ENCODE results near the gene TMED6.
A peak's percentile ranks its signal among the peaks of the same experiment; 100 is the strongest.
"Not testable (repeated sequence)": the region's sequence is repeated elsewhere in the genome, so short reads cannot be mapped to it uniquely, and the experiment has no call there.

The TMED6 gene

DNA sequence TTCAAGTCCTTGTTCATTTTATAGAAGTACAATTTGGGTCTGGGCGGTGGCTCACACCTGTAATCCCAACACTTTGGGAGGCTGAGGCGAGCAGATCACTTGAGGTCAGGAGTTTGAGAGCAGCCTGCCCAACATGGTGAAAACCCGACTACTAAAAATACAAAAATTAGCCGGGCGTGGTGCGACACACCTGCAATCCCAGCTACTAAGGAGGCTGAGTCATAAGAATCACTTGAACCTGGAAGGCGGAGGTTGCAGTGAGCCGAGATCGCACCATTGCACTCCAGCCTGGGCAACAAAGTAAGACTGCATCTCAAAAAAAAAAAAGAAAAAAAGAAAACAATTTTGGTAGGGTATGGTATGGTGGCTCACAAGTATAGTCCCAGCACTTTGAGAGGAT, 8.5 kb upstream of the TMED6 start:
- not testable (repeated sequence) for DNase-seq (ENCODE audit: low spot score)

DNA sequence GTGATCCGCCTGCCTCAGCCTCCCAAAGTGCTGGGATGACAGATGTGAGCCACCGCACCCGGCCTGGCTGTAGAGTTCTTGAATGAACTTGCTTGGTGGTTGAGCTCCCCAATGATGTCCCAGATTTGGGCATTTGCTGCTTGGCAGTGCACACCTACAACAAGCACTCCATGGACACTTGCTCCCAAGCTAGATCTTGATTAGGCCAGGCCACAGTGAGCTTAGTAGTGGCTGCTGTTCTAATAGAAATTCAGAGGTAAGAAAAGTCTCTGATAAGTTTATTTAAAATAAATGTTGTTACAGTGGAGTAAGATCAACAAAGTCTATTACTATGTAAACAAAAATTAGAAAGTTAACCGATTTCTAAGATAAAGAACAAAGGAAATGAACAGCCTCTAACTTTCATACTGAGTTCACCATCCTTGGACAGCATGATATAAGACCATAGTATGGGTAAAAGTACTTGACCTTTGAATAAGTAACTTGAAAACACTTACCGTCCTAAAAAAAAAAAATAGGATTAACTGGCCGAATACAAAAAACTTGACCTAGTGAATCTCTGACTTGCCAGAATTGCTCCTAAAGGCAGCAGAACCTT, 951 bp downstream of the TMED6 start:
- no peak for DNase-seq (ENCODE audit: low spot score)

DNA sequence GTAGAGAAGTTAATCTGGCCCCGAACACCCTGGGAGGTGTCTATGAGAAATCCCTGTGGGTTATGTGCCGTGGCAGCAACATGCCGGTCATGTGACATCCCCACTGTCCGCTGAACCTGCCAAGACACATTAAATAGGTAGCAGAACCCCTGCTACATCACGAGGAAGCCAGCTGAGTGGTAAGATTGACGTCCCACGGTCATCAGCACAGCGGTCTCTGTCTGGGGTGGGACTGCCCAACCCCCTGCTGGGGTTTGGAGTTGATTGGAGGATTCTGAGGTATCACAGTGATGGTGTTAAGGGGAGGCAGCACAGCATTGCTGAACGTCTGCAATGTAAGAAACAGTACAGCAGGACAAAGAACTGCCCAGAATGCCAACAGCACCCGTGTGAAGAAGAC, 2.0 kb downstream of the TMED6 start:
- no peak for DNase-seq (ENCODE audit: low spot score)

DNA sequence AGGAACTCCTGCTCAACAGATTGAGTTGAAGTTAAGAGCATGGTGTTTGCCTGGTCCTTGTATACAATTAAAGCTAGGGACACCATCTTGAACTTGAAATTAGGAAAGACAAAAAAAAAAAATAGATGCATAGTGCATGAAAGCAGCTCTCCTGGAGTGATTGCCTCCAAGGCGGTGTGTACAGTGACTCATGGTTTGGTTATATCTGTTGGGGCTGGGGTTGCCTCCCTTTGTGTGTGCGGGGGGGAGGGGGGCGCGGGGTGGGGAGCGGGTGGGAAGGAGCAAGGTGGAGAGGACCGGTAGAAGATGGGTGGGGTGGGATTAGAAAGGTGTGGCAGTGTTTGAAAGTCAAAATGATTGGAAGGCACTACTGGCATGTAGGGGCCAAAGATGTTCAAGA, 3.4 kb downstream of the TMED6 start:
- DNase-seq (ENCODE audit: low spot score), result no peak

DNA sequence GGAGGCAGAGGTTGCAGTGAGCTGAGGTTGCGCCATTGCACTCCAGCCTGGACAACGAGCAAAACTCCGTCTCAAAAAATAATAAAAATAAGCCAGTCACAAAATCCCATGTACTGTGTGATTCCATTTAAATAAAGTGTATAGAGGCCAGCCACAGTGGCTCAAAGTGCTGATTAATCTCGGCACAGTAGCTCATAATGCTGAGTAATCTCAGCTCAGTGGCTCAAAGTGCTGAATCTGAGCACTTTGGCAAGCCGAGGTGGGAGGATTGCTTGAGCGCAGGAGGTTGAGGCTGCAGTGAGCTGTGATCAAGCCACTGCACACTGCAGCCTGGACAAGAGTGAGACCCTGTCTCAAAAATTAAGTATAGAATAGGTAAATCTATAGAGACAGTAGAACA, 4.9 kb downstream of the TMED6 start:
- no peak for DNase-seq (ENCODE audit: low spot score)

DNA sequence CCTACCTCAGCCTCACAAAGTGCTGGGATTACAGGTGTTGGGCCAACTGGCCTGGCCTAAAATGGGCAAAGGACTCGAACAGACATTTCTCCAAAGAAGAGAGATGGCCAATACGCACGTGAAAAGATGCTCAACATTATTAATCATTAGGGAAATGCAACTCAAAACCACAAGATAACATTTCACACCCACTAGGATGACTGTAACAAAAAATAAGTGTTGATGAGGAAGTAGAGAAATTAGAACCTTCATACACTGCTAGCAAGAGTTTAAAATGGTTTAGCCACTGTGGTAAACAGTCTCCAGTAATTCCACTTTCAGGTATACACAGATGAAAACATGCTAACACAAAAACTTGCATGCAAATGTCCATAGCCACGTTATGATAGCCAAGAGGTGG, 5.7 kb downstream of the TMED6 start:
- DNase-seq (ENCODE audit: low spot score), result no peak

DNA sequence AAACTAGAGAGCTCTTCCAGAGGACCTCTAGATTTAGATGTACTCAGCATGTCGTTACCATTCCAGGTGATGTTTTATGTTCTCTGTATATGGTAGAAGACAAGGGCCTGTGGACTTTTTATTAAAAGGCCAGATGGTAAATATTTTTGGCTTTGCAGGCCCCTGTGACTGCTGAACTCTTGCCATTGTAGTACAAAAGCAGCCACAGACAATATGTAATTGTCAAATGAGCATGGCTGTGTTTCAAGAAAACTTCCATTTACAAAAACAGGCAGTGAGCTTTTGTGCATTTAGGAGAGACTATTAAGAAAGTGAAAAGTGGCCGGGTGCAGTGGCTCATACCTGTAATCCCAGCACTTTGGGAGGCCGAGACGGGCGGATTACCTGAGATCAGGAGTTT, 7.4 kb downstream of the TMED6 start:
- DNase-seq (ENCODE audit: low spot score), result peak; percentile 60

DNA sequence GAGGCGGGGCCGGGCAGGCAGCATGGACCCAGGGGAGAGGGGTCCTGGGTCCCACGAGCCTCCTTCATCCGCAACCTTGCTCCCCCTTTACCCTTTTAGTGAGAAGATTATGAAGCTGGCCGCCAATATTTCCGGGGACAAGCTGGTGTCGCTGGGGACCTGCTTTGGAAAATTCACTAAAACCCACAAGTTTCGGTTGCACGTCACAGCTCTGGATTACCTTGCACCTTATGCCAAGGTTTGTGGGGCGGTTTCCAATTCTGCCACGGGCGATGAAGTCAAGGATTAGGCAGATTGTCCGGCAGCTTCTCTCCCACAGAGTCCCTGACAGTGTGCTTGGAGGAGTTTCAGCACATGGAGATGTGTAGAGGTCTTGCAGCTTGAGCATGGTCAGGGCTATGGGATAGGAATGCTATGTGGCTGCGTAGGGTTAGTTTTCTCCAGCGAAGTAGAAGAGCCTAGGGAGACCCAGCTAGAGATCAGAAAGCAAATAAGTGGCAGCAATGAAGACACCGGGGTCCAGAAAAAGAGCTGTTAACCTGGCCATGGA, 11.4 kb downstream of the TMED6 start:
- no peak for DNase-seq (ENCODE audit: low spot score)

DNA sequence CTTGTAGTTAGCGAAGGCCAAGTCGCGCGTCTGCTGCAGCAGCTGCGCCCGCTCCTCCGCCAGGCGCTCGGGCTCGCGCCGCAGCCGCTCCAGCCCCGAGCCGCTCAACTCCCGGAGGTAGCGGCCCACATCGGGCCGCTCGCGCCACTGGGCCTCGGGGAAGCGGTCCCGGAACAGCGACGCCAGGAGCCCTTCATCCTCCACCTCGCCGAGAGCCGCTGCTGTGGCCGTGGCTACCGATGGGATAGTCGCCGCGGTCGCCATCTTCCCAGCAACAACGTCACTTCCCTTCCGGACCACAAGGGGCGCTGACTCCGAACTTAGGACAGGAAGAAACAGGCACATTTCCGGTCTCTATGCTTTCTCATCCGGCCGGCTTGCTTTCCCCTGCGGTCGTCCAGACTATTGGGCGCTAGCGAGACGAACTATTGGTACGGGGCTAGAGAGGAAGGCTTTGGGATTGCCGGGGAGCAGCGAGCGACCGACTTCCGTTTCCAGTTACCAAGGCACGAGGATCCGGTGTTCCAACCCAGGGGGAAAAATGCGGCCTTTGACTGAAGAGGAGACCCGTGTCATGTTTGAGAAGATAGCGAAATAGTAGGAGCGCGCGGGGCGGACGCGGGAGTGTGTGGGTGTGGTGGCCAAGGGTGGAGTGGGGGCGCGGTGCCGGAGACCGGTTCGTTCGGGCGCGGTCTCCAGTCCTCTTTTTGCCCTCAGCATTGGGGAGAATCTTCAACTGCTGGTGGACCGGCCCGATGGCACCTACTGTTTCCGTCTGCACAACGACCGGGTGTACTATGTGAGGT, 12.1 kb downstream of the TMED6 start, which contains the start of the genes COG8 and NIP7:
Gene COG8, minus strand, starts transcription at position 276 of the 806 bp plus-strand sequence. Its CDS starts 12 bp downstream, at position 264.
Gene NIP7, plus strand, starts transcription at position 484 of the 806 bp plus-strand sequence. Its CDS starts 58 bp downstream, at position 542.
- peak; percentile 98 for DNase-seq (ENCODE audit: low spot score)

DNA sequence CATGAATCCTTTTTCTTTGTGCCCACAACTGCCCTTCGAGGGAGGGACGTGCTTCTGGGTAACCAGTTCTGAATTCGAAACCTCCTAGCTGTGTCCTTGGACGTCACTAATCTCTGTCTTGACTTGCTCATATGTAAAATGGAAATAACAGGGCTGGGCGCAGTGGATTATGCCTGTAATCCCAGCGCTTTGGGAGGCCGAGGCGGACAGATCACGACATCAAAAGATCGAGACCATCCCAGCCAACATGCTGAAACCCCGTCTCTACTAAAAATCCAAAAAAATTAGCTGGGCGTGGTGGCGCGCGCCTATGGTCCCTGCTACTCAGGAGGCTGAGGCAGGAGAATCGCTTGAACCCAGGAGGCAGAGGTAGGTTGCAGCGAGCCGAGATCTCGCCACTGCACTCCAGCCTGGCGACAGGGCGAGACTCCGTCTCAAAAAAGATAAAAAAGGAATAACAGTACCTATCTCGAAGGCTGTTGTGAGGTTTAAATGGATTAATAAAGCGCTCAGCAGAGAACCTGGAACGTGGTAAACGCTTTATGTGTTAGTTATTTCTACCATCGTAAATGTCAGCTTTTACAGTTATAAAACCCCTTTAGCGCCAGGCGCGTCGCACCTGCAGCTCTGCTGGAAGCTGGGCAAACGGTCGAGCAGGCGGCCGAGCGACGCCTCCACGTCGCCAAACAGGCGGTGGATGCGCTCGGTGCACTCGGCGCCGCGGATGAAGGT, 12.9 kb downstream of the TMED6 start:
- DNase-seq (ENCODE audit: low spot score), result no peak

DNA sequence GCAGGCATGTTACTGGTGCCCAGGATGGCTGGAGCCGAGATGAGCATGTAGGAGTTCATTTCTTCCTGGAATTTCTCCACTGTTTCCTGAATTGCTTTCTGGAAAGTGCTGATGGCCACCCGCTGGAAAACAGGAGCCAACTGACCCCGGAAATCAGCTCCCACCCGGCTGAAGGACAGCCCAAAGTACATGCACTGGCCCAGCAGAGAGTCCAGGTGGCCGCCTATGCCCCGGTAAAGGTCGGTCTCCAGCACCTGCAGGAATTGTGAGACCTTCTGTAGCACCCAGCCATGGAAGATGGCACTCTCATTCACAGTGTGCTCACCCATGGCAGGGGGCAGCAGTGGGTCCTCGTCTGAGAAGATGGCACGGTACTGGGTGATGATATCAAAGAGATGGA, 16.9 kb downstream of the TMED6 start:
- DNase-seq (ENCODE audit: low spot score), result no peak

DNA sequence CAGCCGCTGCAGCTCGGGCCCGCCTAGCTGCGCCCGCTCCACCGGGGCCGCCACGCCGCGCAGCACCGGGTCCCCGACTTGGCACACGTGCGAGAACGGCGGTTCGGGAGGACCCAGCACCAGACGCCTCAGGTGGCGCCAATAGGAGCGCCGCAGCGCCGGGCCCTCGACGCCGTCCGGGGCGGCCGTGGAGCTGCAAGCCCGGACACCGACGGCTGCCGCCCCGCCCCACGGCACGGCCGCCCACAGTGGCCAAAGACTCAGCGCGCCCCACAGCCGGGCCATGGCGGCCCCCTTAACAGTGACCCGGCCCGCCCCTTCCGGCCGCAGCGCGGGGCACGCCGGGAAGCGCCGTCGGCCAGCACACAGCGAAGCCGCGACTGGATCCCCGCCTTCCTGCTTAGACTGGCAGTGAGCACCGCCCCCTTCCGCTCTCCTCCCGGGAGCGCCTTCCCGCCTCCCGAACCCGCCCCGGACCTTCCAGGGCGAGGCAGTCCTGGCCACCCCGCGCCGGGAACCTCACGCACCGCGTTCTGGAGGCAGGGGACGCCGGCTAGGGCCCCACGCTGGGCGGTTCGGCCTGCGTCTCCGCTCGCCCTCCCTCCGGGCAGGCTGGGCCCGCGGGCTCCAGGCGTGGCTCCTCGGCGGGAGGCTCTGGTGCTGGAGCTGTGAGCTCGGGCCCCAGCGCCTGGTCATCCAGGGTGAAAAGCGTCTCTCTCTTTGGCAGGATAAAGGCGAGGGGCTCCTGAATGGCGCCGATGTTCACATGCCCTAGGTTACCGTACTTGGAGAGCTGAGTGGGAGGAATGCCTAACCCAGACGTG, 21.1 kb downstream of the TMED6 start, which contains the start of gene PDF:
Gene PDF, minus strand, starts transcription at position 303 of the 824 bp plus-strand sequence. Its CDS starts 18 bp downstream, at position 285.
- DNase-seq (ENCODE audit: low spot score), result peak; percentile 94

DNA sequence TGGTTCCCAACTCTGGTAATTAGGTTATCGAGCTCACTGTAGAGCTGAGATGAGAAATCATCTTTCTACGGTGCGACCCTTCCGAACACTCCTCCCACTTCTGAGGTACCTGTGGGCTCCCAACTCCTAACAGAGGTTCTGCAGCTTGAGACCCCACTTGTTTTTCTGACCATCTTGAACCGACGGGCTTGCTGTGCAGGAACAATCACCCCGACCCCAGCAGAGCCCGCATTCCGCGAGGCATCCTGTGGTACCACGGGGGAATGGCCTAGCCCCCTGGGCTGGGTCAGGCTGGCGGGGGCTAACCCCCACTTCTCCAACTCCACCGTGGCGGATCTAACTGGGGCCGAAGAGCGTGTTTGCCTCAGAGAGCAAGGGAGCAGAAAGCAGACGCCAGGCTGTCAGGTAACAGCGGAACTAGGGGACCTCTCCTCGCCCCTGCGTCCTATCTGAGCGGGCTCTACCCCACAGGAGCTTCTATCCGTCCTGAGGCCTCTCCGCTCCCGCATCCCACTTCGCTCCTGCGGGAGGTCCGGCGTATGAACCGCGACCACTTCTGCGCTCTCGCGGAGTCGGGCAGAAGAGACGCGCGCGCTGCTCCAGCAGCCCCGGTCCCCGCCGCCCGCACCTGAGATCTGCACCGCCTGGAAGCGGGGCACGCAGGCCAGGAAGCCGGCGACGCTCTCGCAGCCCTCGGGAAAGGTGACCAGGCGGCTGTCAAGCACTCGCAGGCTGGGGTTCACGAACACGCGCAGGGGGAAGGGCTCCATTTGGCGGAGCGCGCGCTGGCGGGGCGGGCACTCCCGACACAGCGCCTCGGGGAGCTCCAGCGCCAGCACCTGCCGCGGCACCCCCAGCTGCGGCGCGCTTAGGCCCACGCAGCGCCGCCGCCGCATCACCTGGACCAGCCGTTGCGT, 22.0 kb downstream of the TMED6 start:
- no peak for DNase-seq (ENCODE audit: low spot score)

DNA sequence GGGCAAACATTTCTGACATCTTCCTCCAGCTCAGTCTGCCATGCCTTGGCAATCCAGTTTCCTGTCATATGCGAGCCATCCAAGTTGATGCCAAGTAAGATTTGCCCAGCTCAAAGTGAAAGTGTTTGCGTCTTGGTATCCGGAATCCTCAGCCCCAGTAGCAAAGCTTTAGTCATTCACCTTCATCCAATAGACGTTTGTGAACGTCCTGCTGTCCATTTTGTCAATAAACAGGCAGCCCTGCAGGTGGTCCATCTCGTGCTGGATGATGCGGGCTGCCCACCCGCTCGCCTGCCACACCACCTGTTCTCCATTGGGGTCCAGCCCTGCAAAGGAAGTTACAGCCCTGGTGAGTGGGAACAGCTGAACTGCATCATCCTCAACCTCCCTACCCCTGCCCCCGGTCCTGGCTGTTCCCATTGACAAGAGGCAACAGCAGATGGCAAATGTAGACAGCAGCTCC, 22.7 kb downstream of the TMED6 start:
- DNase-seq (ENCODE audit: low spot score), result no peak

DNA sequence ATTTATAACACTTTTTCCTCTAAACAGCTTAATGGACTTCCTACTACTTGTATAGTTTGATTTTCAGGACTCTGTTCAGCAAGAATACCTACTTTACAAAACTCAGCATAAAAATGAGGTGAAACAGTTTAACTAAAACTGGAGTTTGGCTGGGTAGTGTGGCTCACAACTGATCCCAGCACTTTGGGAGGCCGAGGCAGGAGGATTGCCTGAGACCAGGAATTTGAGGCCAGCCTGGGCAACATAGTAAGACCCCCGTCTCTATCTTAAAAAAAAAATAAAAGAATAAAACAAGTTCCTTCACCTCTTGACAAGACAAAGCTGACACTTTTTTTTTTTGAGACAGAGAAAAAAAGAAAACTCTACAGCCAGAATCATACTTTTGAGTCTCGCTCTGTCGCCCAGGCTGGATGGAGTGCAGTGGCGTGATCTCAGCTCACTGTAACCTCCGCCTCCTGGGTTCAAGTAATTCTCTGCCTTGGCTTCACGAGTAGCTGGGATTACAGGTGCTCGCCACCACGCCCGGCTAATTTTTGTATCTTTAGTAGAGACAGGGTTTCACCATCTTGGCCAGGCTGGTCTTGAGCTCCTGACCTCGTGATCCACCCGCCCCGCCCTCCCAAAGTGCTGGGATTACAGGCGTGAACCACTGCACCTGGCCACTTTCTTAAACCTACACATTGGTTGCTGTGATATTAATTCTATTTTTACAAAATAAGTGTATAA, 23.8 kb downstream of the TMED6 start:
- no peak for DNase-seq (ENCODE audit: low spot score)

DNA sequence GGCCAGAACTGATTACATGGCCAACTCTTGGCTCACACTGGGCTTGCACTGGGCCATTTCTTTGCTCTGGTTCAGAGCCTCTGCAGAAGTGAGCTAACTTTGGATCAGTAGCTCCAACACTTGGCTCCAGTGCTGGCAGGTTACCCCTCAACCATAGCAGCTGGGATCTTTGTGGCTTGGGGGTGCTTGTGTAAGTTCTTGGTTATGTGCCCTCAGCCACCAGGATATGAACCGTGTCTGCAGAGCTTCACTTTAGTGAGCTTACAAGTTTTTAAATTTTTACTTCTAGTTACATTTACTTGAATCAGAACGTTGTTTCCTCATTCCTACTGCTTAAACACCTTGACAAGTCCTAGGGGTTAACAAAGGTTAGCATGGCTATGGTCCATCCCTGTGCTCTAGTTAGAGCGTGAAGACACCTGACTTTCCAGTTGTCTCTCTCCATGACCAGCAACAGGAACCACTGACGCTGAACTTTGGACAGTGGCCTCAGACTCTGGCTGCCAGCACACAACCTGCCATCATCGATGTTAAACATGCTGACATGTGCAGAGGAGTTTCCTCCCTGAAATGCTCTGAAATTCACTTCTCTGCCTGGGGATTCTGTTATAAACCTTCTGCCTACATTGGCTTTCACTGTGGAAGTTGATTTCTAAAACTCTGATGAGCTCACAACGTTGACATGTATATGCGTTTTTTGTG, 25.3 kb downstream of the TMED6 start:
- DNase-seq (ENCODE audit: low spot score), result no peak

DNA sequence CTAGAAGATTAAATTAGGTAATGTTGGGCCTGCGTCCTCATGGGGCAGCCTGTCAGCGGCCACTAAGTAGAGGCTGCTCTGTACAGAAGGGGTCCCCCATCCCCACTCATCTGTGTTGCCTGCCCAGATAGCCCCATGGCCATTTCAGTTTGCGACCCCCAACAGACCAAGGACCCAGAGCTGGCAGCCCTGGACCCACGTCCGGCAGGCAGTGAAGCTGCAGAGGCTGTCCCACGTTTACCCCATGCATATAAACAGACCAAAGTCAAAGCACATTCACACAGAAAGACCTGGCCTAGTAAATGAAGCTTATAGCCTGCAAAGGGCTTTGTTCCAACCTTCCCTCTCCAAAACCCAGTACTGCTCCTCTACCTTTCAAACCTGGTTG, 25.8 kb downstream of the TMED6 start:
- DNase-seq (ENCODE audit: low spot score), result no peak

DNA sequence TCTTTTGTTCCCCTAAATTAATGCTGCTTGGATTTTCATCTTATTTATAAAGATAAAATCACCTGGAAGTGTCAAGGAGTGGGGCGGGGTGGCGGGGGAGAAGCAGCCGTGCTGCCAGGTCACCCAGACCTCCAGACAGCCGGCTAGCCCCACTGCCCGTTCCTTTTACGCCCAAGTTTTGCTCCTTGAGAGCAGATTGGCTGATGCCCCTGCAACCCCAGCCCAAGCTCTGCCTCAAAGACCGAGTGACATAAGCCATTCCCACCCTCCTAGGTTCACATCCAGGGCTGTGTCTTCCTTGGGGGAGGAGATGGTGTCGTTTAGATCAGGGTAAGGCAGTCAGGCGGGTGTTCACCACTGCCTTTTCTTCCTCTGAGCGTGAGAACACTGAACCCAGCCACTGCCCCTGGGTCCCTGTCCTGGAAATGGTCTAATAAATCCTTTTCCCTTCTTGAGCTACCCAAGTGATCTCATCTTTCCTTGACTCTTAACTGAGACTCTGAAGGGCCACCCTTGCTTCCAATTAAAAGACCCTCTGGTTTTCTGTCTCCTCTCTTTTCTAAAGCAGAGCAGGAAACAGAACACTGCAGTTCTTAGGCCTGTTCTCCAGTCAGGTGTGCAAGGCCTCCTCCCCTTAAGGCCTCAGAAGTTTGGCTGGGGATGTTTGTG, 26.9 kb downstream of the TMED6 start:
- no peak for DNase-seq (ENCODE audit: low spot score)
